Thyroid gland (tissue), 4 donors: ENCODE measurements around the gene PALLD. TPM values are rescaled to one million over a fixed set of nuclear protein-coding genes. Genes with fewer than 3 reads are reported as not detected.

ENCODE experiments used
- DNase-seq, 2 donors: peaks; one replicate each; pipeline ENCODE4 v3.0.0-alpha.2; 2019
- H3K27ac ChIP-seq, 3 donors: fragments of 200-600 bp; sonication (generic); 1 replicate in 2 of 3; 2 replicates in 1 of 3; pipeline ENCODE4 v1.5.1; 2016 to 2019; ENCODE audit warnings: mild to moderate bottlenecking in 1 of 3, moderate library complexity in 1 of 3
- H3K27me3 ChIP-seq: fragments of 200-600 bp; sonication (generic); one replicate; pipeline ENCODE4 v1.5.1; 2019
- H3K36me3 ChIP-seq, 2 donors: fragments of 200-600 bp; sonication (generic); one replicate each; pipeline ENCODE4 v1.5.1; 2016 to 2019
- H3K4me1 ChIP-seq, 2 donors: fragments of 200-600 bp; sonication (generic); one replicate each; pipeline ENCODE4 v1.5.1; 2017 to 2019
- H3K4me3 ChIP-seq, 3 donors: fragments of 200-600 bp; sonication (generic); replicated peaks in 1 of 3; 1 replicate in 2 of 3; 2 replicates in 1 of 3; pipeline ENCODE4 v1.5.1; 2016; ENCODE audit warnings: mild to moderate bottlenecking in 1 of 3
- H3K9me3 ChIP-seq: fragments of 200-600 bp; sonication (generic); one replicate; pipeline ENCODE4 v1.5.1; 2017
- POLR2A ChIP-seq, 2 donors: fragments of 450-650 bp; IDR thresholded peaks; one replicate each; pipeline ENCODE4 v1.6.1; 2017; ENCODE audit warnings: antibody characterized with exemption in 2 of 2, mild to moderate bottlenecking in 2 of 2, moderate library complexity in 1 of 2
- WGBS, 2 donors: methylation state at CpG; one replicate each; pipeline ENCODE4 v1.1.5; 2017; 5-methylcytosine and 5-hydroxymethylcytosine counted together
- intact Hi-C: fragments of 100-400 bp; cut with DNase I; formaldehyde crosslinking; loops from one replicate; pipeline ENCODE4 v1.15.1; 2023
- total RNA-seq, 4 donors: library from RNA; depleted of rRNA; stranded (reverse); fragments of >200 nt; gene quantifications; one replicate each; pipeline ENCODE4 v1.2.3, GENCODE V29; 2016
- TF ChIP-seq, protein P1 (sequence below), 6 experiments: fragments of 200-600 bp in 3 of 6; fragments of 450-650 bp in 3 of 6; sonication (generic) in 3 of 6; IDR thresholded peaks; one replicate each; pipeline ENCODE4 v1.5.1; 2016 to 2019; ENCODE audit warnings: antibody characterized with exemption in 6 of 6, mild to moderate bottlenecking in 2 of 6, inconsistent platforms in 1 of 6, moderate library complexity in 1 of 6

The PALLD gene
- total RNA-seq, 4 donors from 2014 or later: 152 to 311 (median 226) TPM

GRCh38 chr4:168615294-168616065 is 118.6 kb downstream of the PALLD start:
- 51 to 58% methylated on average over 5 of the region's 5 CpGs for WGBS, 2 donors
- intact Hi-C loops: no loop called here

GRCh38 chr4:168618577-168619265 is 121.9 kb downstream of the PALLD start:
- Histone ChIP-seq H3K9me3 (no peaks in the 10 kb centered on the region), H3K27ac (no peak overlapping the region), H3K36me3 (no peaks in the 10 kb centered on the region), H3K4me3 (no peak overlapping the region), H3K4me1 (no peaks in the 10 kb centered on the region), H3K27me3 (no peaks in the 10 kb centered on the region)
- TF ChIP-seq, protein P1, sequence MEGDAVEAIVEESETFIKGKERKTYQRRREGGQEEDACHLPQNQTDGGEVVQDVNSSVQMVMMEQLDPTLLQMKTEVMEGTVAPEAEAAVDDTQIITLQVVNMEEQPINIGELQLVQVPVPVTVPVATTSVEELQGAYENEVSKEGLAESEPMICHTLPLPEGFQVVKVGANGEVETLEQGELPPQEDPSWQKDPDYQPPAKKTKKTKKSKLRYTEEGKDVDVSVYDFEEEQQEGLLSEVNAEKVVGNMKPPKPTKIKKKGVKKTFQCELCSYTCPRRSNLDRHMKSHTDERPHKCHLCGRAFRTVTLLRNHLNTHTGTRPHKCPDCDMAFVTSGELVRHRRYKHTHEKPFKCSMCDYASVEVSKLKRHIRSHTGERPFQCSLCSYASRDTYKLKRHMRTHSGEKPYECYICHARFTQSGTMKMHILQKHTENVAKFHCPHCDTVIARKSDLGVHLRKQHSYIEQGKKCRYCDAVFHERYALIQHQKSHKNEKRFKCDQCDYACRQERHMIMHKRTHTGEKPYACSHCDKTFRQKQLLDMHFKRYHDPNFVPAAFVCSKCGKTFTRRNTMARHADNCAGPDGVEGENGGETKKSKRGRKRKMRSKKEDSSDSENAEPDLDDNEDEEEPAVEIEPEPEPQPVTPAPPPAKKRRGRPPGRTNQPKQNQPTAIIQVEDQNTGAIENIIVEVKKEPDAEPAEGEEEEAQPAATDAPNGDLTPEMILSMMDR (IDR thresholded peaks at IDR 0.05): no peak
- no peak for TF ChIP-seq POLR2A (IDR thresholded peaks at IDR 0.05)
- WGBS, 2 donors: 96% methylated on average over 8 of the region's 8 CpGs
- no peak for DNase-seq
- intact Hi-C loops: no loop called here

More at GRCh38 chr4:168615294-168616065, 118.6 kb downstream of the PALLD start:
- Histone ChIP-seq H3K36me3 (no peaks in the 10 kb centered on the region), H3K4me3 (no peak overlapping the region), H3K27ac (no peak overlapping the region), H3K4me1 (no peaks in the 10 kb centered on the region), H3K27me3 (no peaks in the 10 kb centered on the region), H3K9me3 (no peaks in the 10 kb centered on the region)
- TF ChIP-seq POLR2A (IDR thresholded peaks at IDR 0.05): no peak
- TF ChIP-seq, protein P1 (IDR thresholded peaks at IDR 0.05): no peak
- DNase-seq: no peak

DNA sequence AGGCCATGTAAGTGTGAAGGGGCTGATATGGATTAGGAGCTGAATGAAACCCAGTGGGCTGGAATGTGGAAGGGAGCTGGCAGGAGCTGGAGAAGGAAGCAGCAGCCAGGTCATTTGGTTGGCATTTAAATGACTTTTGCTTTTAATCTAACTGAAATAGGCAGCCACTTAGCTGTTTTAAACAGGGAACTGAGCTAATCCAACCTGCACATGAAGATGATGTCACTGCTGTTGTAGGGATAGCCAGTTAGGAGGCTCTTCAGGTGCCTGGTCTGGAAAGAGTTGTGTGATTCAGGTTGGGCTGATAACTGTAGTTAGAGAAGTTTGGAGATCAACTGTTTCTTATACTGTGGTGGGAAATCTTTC is 122.4 kb downstream of the PALLD start:
- Histone ChIP-seq H3K27me3 (no peaks in the 10 kb centered on the region), H3K27ac (no peak overlapping the region), H3K4me1 (no peaks in the 10 kb centered on the region), H3K9me3 (no peaks in the 10 kb centered on the region), H3K4me3 (no peak overlapping the region), H3K36me3 (no peaks in the 10 kb centered on the region)
- DNase-seq: no peak
- intact Hi-C loops: no loop called here
- TF ChIP-seq POLR2A (IDR thresholded peaks at IDR 0.05): no peak
- TF ChIP-seq, protein P1 (IDR thresholded peaks at IDR 0.05): no peak

GRCh38 chr4:168621806-168622589 is 125.1 kb downstream of the PALLD start:
- no peak for TF ChIP-seq POLR2A (IDR thresholded peaks at IDR 0.05)
- TF ChIP-seq, protein P1 (IDR thresholded peaks at IDR 0.05): no peak
- intact Hi-C loops: no loop called here
- Histone ChIP-seq H3K4me3 (no peak overlapping the region), H3K27me3 (no peaks in the 10 kb centered on the region), H3K36me3 (no peaks in the 10 kb centered on the region), H3K9me3 (no peaks in the 10 kb centered on the region), H3K27ac (no peak overlapping the region), H3K4me1 (no peaks in the 10 kb centered on the region)
- DNase-seq: no peak
- 88 to 90% methylated on average over 9 of the region's 9 CpGs for WGBS, 2 donors
